Stimulated activated CD4-positive, alpha-beta T cell treated with anti-CD3 and anti-CD28 coated beads, TNF-alpha, amount 100 ng/mL, for 4 hours (primary cell): Measurements from ENCODE around the gene SLC9A2.
A peak's percentile ranks its signal among the peaks of the same experiment; 100 is the strongest.

Experiments
- DNase-seq, 3 experiments: peaks; one replicate each; pipeline ENCODE4 v3.0.0-alpha.2; 2020; ENCODE audit warnings: low read depth in 3 of 3

The SLC9A2 gene

GRCh38 chr2:102726128-102727087 lies 107.1 kb downstream of the SLC9A2 start:
- DNase-seq = no peak

DNA sequence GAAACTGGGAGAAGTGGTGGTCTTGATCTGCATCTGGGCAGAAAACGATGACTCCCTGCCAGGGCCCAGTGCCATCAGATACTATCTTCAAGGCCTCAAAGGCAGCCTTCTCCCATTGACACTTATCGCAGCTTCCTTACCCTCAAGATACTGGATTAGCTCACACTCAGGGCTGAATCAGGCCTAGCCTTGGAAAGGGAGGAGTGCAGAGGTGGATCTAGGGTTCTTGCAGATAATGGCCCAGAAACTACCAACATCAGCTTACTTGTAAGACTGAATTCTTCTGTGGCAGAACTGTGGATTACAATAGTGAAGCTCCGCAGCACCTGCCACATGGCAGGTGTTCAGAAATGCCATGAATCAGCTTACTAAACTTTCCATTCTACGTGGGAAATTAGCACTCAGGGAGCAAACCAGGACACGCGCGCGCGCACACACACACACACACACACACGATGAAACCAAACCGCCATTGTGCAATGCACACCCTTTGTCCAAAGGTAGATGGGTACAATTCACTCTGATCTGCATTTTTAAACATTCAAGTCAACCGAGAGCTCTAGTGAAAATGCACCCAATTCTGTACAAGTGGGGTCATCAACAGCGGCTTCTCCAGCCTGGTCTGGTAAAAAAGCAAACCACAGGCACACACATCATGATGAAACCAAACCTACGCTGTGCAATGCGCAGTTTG lies 116.2 kb downstream of the SLC9A2 start:
- DNase-seq = no peak

DNA sequence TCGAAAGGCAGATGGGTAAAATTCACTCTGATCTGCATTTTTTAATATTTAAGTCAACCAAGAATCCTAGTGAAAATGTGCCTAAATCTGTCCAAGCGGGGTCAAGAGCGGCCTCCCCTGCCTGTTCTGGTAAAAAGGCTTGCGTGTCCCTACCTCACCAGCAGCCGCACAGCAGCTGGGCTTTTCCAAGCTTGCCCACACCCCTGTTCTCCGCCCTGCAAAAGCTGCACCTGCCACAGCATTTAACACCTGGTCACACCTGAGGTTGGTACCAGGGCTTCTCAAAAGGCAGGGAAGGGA lies 116.7 kb downstream of the SLC9A2 start:
- no peak for DNase-seq

DNA sequence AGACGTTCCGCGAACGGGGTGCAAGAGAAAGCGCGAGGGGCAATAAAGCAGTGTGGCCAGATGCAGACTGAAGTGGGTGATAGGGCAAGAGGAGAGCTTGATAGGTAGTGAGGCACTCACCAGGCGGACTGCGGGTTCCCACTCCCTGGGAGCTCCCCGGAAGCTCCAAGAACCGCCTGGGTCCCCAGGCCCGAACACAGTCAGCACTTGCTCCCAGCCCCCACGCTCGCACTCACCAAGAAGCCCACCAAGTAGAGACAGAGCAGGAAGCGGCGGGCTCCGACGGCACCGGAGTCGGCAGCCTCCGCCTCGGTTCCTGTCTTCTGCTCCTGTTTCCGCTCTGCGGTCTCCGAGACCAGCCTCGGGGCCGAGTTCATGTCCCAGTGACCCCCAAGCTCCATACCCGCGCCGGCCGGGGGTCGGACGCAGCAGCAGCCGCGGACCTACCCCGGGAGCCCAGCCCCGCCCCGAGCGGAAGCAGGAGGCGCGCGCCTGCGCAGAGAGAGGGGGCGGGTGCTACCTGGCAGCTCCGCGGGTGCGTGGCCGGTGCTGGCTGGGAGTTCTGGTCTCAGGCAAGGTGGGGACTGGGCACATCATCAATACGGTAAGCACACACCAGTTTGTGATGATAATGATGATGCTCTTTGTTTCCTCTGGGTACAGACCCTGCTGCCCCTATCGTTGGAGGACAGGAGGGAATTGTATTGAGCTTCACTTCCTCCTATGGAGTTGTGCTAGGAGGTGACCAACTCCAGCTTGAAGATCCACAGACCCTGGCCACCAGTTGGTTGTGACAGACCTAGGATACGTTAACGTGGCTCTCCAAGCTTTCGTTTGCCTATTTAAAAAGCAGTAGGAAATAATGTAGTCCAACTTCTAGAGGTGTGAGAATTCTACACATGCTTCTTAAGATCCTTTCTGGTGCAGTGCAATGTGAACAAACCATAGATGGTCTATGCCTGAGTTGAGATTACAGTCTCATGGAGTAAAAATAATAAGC lies 117.4 kb downstream of the SLC9A2 start:
- peak; percentile 75 to 88 (median 78) for DNase-seq

- no peak for DNase-seq
Observed at GRCh38 chr2:102737431-102737830, 118.1 kb downstream of the SLC9A2 start.

GRCh38 chr2:102743259-102743658 lies 123.9 kb downstream of the SLC9A2 start:
- DNase-seq = no peak

DNA sequence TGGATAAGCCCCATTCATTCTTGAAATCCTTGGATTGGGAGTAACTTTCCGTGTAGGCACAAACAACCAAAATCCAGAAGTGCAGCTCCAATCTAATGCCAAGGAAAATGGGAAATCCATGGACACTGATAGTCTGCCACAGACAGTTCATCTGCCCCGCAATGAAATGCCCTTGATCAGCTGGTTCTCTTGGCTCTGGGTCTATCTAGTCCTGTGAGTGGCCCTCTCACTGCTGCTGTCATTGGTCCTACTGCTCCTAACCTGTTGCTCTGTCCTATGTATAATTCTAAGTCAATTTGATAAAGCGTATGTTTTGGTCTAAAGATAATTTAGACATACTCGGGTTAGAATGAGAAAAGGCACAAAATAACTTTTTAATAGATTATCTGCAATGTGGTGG lies 128.8 kb downstream of the SLC9A2 start:
- no peak for DNase-seq

DNA sequence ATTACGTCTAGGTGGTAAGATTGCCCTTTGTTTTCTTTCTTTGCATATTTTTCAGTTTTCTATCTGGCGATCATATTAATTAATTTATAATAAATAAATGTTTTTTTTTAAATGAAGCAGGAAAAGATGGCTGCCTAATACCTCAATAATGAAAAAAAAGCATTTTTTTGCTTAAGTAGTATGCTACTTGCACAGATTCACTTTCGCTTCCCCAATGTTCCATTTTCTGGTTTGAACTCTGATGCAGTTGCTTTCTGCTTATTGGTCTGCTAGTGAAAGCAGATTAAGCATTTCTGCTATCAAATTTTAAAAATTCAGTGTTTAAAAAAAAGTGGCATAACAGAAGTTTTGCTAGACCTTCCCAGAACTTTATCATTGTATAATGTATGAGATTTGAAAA lies 130.6 kb downstream of the SLC9A2 start:
- DNase-seq = no peak

DNA sequence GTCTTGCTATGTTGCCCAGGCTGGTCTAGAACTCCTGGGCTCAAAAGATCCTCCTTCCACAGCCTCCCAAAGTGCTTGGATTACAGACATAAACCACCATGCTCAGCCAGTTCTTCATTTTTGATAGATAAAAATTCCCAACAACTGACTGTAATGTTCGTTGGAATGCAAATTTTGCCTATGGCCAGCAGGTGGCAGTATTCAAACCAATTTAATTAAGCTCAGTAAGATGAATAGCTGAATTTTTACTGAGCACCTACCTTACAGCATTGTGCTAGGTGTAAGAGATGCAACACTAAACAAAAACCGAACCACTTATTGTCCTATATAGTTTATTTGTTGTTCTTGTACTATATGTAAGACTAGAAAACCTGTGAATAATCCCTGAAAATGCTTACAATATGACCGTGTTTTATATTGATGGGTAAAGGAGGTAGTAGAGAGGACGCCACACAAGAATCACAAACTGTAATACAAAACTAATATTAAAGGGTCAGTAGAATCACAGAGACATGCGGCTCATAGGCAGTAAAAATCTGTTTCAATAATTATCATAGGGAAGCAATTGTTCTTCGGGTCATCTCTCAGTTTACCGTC lies 134.3 kb downstream of the SLC9A2 start:
- no peak for DNase-seq

- DNase-seq = no peak
Observed at GRCh38 chr2:102754456-102755145, 135.2 kb downstream of the SLC9A2 start.

DNA sequence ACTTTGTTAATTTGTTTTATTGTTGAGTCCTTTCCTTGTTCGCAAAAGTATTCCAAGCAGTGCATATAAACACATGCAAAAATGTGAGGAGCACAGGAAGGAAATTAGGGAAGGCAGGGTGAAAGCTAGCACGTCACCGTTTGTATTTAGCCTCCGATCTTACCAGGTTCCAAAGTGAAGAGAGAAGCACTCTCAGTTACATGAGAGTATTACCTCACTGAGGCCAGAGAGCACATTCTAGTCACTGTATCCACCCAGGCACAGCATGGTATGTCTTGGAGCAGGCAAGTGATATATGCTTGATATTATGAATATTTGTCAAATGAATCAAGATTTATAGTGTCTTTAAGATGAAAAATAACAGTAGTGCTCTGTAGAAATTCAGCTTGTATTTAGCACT lies 135.9 kb downstream of the SLC9A2 start:
- DNase-seq = no peak

- DNase-seq = no peak
Observed at GRCh38 chr2:102758439-102758838, 139.1 kb downstream of the SLC9A2 start.
